Astrocyte (in vitro differentiated cells and primary cell): Measurements from ENCODE around the gene GCNT2. TPM values are rescaled to one million over a fixed set of nuclear protein-coding genes. Genes with fewer than 3 reads are reported as not detected.
A peak's percentile ranks its signal among the peaks of the same experiment; 100 is the strongest.

Experiments
- DNase-seq: peaks from one replicate; pipeline ENCODE4 v3.0.0-alpha.2; 2010; ENCODE audit warnings: low read depth
- FAIRE-seq: peaks from 2 replicates; lab custom pipeline; 2011; peaks lifted over from hg19 to GRCh38; lab: Jason Lieb, UNC
- H2AFZ ChIP-seq: 2 replicates; pipeline ENCODE4 v1.6.0; 2012; ENCODE audit warnings: low read depth, low read length, inconsistent platforms
- H3K27ac ChIP-seq: 2 replicates; pipeline ENCODE4 v1.5.1; 2011; ENCODE audit warnings: low read depth, low read length, inconsistent platforms
- H3K27me3 ChIP-seq: 2 replicates; pipeline ENCODE4 v1.6.0; 2011; ENCODE audit warnings: low read length, inconsistent platforms; ENCODE audit not compliant: insufficient read depth
- H3K36me3 ChIP-seq: 2 replicates; pipeline ENCODE4 v1.5.1; 2011; ENCODE audit warnings: low read length, inconsistent platforms; ENCODE audit not compliant: insufficient read depth
- H3K4me1 ChIP-seq: 2 replicates; pipeline ENCODE4 v1.5.1; 2011; ENCODE audit warnings: low read length, inconsistent platforms; ENCODE audit not compliant: insufficient read depth
- H3K4me2 ChIP-seq: 2 replicates; pipeline ENCODE4 v1.6.0; 2012; ENCODE audit warnings: low read length, inconsistent platforms
- H3K4me3 ChIP-seq: 2 replicates; pipeline ENCODE4 v1.5.1; 2011; ENCODE audit warnings: low read depth, mild to moderate bottlenecking, low read length, inconsistent platforms; ENCODE audit not compliant: insufficient read depth
- H3K79me2 ChIP-seq: 2 replicates; pipeline ENCODE4 v1.6.0; 2012; ENCODE audit warnings: mild to moderate bottlenecking, low read length, inconsistent platforms; ENCODE audit not compliant: insufficient read depth
- H3K9ac ChIP-seq: 2 replicates; pipeline ENCODE4 v1.6.0; 2012; ENCODE audit warnings: mild to moderate bottlenecking, low read length, inconsistent platforms
- H3K9me3 ChIP-seq: 2 replicates; pipeline ENCODE4 v1.5.1; 2012; ENCODE audit warnings: low read depth, mild to moderate bottlenecking, low read length, inconsistent platforms; ENCODE audit not compliant: insufficient read depth
- H4K20me1 ChIP-seq: 2 replicates; pipeline ENCODE4 v1.6.0; 2012; ENCODE audit warnings: low read length, inconsistent platforms; ENCODE audit not compliant: insufficient read depth
- H3K27ac Mint-ChIP-seq: one replicate; pipeline ENCODE4 v1.8.0; 2021; ENCODE audit warnings: mild to moderate bottlenecking, mixed read lengths; ENCODE audit not compliant: unreplicated experiment
- H3K27me3 Mint-ChIP-seq: one replicate; pipeline ENCODE4 v1.8.0; 2021; ENCODE audit warnings: low read depth, mixed read lengths; ENCODE audit not compliant: unreplicated experiment
- H3K36me3 Mint-ChIP-seq: one replicate; pipeline ENCODE4 v1.8.0; 2021; ENCODE audit warnings: low read depth, mixed read lengths; ENCODE audit not compliant: unreplicated experiment
- H3K4me1 Mint-ChIP-seq: one replicate; pipeline ENCODE4 v1.8.0; 2021; ENCODE audit warnings: low read depth, mixed read lengths; ENCODE audit not compliant: unreplicated experiment
- H3K4me3 Mint-ChIP-seq: one replicate; pipeline ENCODE4 v1.8.0; 2021; ENCODE audit warnings: mild to moderate bottlenecking, moderate library complexity, mixed read lengths; ENCODE audit not compliant: unreplicated experiment
- H3K9me3 Mint-ChIP-seq: one replicate; pipeline ENCODE4 v1.8.0; 2021; ENCODE audit warnings: mild to moderate bottlenecking, mixed read lengths; ENCODE audit not compliant: unreplicated experiment
- EZH2 ChIP-seq: IDR thresholded peaks from 2 replicates; pipeline ENCODE4 v1.6.1; 2012; ENCODE audit warnings: mild to moderate bottlenecking, low read length, inconsistent platforms; ENCODE audit not compliant: insufficient read depth
- total RNA-seq: library from RNA; stranded (reverse); gene quantifications from 2 replicates; pipeline ENCODE4 v1.2.1, GENCODE V29; 2021
- TF ChIP-seq, protein P1 (sequence below): IDR thresholded peaks from 2 replicates; pipeline ENCODE4 v1.5.1; 2011; ENCODE audit warnings: low read depth, mild to moderate bottlenecking, inconsistent platforms, low read length, moderate library complexity; ENCODE audit not compliant: insufficient read depth

Gene GCNT2
- total RNA-seq, 1 donor from 2014 or later: 14.8 TPM

DNA sequence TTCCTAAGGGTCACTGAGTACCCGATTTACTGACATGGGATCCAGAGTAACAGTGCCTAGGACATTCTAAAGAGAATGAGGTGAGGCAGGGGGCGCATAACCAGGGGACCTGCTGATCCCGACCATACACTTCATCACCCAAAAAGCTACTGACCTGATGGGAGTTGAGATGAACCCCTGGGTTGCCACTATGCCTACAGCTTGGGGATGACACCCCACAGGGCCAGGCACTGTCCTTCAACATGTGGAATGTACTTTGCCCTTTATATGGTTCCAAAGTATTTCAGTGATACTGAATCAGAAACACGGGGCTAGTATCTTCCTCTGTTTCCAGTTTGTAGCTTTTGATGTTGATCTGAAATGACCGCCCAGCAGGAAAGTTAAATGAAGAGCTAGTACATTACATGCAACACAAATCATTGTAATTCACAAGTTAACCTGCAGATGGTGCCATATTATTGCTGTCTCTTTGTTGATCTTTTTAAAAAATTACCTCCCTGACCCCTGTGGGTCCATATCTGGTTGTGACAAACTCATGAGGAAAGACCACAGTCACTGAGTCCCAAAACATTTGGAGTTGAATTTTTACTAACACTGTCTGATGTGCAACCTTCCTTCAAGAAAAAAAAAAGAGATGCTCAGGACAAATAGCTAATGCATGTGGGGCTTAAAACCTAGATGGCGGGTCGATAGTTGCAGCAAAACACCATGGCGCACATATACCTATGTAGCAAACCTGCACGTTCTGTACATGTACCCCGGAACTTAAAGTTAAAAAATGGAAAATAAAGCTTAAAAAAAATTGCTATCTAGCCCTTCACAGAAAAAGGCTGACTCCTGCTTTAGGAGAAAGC is 42.7 kb upstream of the GCNT2 start:
- Histone ChIP-seq H3K4me1 (peaks cover 3% of the 10 kb centered on the region), H3K9ac (no peak overlapping the region), H3K36me3 (no peaks in the 10 kb centered on the region), H3K27ac (no peak overlapping the region), H3K4me2 (no peak overlapping the region), H3K9me3 (no peaks in the 10 kb centered on the region), H3K79me2 (no peaks in the 10 kb centered on the region), H2AFZ (no peak overlapping the region), H4K20me1 (no peaks in the 10 kb centered on the region), H3K4me3 (no peak overlapping the region), H3K27me3 (no peaks in the 10 kb centered on the region)
- Mint-ChIP-seq H3K9me3 (peaks cover 2% of the 10 kb centered on the region), H3K4me3 (no peak overlapping the region), H3K4me1 (peaks cover 17% of the 10 kb centered on the region), H3K27ac (no peak overlapping the region), H3K36me3 (no peaks in the 10 kb centered on the region), H3K27me3 (peaks cover 8% of the 10 kb centered on the region)
- peak; percentile 18 for DNase-seq
- TF ChIP-seq EZH2: no peak
- TF ChIP-seq, protein P1, sequence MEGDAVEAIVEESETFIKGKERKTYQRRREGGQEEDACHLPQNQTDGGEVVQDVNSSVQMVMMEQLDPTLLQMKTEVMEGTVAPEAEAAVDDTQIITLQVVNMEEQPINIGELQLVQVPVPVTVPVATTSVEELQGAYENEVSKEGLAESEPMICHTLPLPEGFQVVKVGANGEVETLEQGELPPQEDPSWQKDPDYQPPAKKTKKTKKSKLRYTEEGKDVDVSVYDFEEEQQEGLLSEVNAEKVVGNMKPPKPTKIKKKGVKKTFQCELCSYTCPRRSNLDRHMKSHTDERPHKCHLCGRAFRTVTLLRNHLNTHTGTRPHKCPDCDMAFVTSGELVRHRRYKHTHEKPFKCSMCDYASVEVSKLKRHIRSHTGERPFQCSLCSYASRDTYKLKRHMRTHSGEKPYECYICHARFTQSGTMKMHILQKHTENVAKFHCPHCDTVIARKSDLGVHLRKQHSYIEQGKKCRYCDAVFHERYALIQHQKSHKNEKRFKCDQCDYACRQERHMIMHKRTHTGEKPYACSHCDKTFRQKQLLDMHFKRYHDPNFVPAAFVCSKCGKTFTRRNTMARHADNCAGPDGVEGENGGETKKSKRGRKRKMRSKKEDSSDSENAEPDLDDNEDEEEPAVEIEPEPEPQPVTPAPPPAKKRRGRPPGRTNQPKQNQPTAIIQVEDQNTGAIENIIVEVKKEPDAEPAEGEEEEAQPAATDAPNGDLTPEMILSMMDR: peak; percentile 72
- FAIRE-seq: no peak

- peaks cover 3% of the 10 kb centered on the region for H3K4me1 ChIP-seq
- Mint-ChIP-seq H3K27ac (no peak overlapping the region), H3K27me3 (peaks cover 8% of the 10 kb centered on the region), H3K36me3 (no peaks in the 10 kb centered on the region), H3K4me3 (no peak overlapping the region), H3K4me1 (peaks cover 17% of the 10 kb centered on the region), H3K9me3 (peaks cover 2% of the 10 kb centered on the region)
- FAIRE-seq (no peak), DNase-seq (peak; percentile 40)
- H3K4me3 ChIP-seq: no peak overlapping the region
- no peaks in the 10 kb centered on the region for H3K27me3 ChIP-seq
- no peak overlapping the region for H3K4me2 ChIP-seq
- H3K27ac ChIP-seq: no peak overlapping the region
- TF ChIP-seq, protein P1: no peak
- TF ChIP-seq EZH2: no peak
- H2AFZ ChIP-seq: no peak overlapping the region
- no peaks in the 10 kb centered on the region for H4K20me1 ChIP-seq
- no peaks in the 10 kb centered on the region for H3K79me2 ChIP-seq
- no peaks in the 10 kb centered on the region for H3K9me3 ChIP-seq
- no peaks in the 10 kb centered on the region for H3K36me3 ChIP-seq
- no peak overlapping the region for H3K9ac ChIP-seq
These were observed 41.0 kb upstream of the GCNT2 start for GRCh38 chr6:10479939-10480700.
